Loucy (cell line): ENCODE measurements around the gene SF3A1.

Source experiments
- CTCF ChIP-seq: fragments of 200-600 bp; sonication (generic); conservative IDR thresholded peaks from 2 replicates; pipeline ENCODE4 v1.5.1; 2014; ENCODE audit warnings: mild to moderate bottlenecking, antibody characterized with exemption, low read length
- EZH2phosphoT487 ChIP-seq: fragments of 200-600 bp; IDR thresholded peaks from 2 replicates; pipeline ENCODE4 v1.6.1; 2018; ENCODE audit warnings: antibody characterized with exemption, mild to moderate bottlenecking, moderate library complexity, borderline replicate concordance

- TF ChIP-seq CTCF, result no peak
- TF ChIP-seq EZH2phosphoT487, result no peak
Measured at GRCh38 chr22:30371981-30372380, 15.3 kb upstream of the SF3A1 start.
